GM18498 (cell line): Measurements from ENCODE around the gene CHMP4A.

Experiments
- ATAC-seq: cut with Tn5 transposase; IDR thresholded peaks from one replicate; pipeline ENCODE4 v1.9.1; 2021; ENCODE audit warnings: mild to moderate bottlenecking, moderate library complexity; ENCODE audit not compliant: unreplicated experiment

Gene CHMP4A

DNA sequence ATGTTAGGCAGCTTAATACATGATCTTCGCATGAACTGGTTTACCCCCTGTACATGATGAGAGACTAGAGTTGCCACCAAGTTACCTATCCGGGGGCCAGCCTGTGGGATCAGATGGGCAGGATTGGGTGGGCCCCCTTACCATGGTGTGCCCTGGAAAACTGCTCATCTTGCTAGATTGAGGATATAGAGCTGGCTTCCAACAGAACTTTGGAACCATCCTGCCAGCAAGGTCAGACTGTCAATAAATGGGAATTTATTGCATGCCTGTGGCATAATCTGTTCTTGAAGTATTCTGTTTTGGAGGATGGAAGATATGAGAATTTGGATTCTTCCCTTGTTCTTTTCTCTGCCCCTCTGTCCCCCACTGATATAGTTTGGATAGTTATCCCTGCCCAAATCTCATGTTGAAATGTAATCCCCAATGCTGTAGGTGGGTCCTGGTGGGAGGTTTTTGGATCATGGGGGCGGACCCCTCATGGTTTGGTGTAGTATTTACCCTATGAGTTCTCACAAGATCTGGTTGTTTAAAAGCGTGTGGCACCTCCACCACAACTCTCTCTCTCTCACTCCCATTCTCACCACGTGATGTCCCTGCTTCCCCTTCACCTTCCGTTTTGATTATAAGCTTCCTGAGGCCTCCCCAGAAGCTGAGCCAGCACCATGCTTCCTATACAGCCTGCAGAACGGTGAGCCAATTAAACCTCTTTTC, 14.3 kb downstream of the CHMP4A start:
- no peak for ATAC-seq

DNA sequence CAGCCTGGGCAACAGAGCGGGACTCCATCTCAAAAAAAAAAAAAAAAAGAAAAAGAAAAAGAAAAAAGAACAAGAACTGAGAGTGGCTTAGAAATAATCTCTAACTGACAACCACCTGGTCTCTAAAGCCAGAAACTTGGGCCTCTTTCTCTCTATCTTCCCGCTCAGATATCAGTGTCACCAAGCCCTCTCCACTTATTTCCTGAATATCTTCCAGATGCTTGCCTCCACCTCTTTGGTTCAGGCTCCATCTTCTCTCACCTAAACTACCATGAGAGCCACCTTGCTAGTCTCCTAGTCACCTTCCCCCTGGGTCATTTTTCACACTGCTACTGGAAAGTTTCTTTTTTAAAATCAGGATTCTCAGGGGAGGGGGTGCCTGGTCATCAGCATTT, 16.2 kb downstream of the CHMP4A start:
- no peak for ATAC-seq

DNA sequence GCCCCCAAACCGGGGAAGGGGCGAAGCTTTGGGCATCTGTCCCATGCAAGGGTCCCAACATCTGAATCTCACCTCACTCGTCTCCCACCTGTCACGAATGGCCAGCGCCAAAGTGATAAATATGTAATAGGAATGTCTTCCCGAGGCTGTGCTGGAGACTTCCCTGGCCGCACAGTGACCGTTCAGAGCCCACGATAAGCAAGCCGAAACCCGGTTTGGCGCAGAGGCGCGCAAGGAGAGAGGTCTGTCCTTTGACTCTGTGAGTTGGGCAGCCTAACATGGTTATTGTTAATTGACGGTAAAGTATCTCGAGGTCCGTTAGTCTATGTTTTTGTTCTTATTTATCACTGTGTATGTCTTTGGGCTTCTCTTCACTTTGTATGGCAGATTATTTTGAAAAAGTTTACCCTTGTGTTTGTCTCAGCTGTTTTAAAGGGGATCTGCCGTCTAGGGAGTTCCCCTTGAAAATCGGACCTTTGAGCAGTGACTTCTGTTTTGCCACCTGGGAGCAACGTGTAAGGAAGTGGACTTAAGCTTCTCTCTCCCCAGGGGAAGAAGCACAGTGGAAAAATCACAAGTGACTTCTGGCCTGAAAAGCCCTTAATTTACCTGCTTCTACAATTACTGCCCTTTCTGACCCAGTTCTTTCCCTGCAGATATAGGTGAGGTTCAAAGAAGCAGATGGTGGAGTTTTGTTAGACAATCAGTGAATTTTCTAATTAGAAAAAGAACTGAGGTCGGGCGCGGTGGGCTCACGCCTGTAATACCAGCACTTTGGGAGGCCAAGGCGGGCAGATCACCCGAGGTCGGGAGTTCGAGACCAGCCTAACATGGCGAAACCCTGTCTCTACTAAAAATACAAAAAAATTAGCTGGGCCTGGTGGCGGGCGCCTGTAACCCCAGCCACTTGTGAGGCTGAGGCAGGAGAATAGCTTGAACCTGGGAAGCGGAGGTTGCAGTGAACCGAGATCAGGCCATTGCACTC, 16.9 kb downstream of the CHMP4A start:
- peak; percentile 19 for ATAC-seq

DNA sequence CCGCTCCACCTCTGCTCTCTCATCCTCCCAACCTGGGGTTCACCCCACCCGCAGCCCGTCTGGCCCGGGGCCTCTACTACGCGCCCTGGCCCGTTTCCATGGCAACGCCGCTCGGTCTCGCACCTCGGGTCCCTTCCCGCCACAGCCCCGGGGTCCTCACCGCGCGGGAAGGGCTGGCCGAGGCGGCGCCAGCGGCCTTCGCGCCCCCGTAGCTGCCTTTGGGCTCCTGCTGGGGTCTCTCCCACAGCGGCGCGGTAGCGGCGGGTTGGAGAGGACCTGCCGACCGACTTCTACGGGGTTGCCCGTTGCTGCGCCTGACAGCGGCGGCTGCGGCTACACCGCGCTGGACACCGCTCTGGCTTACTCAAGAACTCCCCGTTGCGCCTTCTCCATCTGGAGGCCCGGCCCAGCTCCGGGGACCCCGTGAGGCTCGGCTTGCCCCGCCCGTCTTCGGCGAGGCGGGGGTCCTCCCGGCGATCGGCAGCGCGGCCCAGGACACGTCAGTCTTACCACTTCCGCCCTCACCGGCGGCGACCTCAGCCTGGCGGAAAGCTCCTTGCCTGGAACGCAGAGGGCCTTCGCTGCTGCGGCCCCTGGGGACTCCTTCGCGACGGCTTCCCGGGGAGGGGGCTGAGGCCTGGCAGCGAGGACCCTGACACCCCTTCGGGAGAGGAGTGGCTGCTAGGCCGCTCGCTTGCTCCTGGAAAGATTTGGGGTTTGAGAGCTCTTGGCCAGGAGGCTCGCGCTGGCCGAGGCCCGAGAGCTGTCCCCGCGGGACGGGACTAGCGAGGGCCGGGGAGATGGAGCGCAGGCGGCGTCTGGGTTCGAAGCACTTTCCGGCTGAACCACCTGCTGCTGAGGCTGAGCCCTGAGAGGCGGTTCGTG, 17.9 kb downstream of the CHMP4A start, which contains the start of gene TM9SF1:
TM9SF1 (minus strand) TSS at position 256 of the 885 bp plus-strand sequence. CDS start 422 bp downstream, outside the sequence.
- ATAC-seq = peak; percentile 92

DNA sequence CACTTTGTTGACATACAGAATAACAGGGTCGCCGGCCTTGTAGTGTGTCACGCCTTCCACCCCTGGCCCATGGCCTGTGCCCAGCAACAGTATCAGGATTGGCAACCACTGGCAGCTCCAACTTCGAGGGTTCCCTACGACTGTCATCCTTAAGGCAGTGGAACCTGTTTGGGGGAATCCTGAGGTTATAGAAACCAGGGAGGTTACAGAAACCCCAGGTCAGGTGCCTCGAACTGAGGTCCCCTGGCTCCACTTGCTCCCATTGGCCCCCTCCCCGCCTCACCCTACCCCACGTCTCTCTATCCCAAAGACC, 18.5 kb downstream of the CHMP4A start:
- no peak for ATAC-seq

DNA sequence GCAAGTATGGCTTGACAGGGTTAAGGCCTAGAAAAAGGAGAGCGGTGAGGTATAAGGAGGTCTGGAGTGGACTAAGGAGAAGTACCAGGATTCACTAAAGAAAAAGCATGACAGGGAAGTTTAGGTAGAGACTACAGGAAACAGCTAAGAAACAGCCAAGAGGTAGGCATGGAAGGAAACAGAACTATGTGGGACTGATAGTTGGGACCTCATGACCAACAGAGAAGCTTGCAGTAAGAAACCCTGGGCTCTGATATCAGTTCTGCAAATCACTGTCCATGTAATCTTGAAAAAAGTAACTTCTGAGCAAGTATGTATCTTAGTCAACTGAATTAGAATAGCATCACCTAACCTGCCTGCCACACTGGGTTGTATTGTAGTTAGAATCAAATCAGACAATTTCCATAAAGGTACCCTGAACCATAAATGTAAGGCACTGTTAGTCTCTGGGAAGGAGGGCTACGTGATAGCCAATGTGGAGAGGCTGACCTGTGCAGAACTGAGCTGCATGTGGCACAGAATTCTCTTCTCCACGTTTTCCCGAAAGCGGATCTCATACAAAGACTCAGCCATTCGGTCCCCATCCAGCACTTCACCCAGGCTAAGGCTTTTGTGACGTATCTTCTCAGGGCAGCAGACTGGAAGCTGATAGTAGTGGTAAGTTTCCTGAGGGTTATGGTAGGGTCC, 19.0 kb downstream of the CHMP4A start:
- no peak for ATAC-seq

DNA sequence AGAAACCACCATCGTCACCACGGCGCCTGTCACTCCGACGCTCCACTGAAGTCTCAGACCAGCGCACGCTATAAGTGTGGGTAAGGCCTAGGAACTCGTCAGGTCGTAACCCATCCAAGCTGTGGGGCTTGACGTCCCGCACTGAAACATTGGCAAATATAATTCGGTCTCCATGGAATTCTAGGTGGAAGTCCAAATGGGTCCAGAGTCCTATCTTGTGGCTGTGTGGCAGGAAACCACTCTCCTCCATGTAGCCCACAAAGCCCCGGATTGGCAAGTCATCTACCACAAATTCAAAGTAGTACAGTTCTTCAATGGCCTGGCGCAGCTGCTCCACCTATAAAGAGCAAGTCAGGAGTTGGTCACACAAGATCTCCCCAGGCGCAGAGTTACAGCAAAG, 20.4 kb downstream of the CHMP4A start:
- no peak for ATAC-seq

DNA sequence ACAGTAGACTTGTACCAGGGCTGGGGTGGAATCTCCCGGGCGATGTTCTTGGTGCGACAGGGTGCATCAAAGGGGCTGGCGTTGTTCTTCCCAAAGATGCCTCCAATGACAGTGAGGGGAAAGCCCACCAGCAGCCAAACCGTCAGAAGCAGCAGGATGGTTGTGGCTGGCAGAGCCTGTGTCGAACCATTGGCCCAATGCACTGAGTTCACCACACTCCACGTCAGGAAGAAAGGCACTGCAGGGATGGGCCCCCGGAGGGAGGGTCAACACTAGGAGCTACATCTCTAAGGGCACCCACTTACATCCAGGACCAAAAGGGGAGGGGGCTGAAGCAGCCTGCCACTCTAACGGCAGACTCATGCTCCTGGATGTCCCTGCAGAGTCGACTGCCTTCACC, 22.9 kb downstream of the CHMP4A start:
- ATAC-seq = no peak

DNA sequence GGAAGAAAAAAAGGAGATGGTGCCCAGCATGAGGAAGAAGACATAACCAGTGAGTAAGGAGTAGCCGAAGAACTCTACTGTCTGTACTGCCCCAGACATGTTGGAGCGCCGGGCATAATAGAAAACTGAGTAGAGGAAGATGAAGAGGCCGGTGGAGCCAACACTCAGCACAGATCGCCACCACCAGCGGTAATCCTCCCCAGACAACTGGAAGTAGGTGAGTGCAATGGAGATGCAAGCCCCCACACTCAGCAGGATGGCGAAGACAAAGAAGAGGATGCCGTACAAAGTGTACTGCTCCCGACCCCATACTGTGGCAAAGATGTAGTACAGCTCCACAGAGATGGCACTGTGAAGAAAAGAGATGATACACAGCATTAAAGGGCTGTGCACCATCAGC, 23.8 kb downstream of the CHMP4A start:
- no peak for ATAC-seq

DNA sequence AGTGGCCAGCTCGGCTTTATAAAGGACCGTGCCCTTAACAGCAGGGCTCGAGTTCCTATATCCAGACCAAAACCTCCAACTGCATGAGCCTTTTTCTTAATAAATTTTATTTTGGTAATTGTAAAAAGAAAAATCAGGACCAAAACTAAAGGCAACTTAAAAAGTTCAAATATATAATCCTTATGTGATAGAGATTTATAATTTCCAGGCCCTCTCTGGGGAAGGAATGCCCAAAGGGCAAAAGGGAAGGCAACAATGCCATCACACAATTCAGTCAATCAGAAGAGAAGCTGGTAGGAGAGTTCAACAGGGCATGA, 24.3 kb downstream of the CHMP4A start:
- no peak for ATAC-seq

DNA sequence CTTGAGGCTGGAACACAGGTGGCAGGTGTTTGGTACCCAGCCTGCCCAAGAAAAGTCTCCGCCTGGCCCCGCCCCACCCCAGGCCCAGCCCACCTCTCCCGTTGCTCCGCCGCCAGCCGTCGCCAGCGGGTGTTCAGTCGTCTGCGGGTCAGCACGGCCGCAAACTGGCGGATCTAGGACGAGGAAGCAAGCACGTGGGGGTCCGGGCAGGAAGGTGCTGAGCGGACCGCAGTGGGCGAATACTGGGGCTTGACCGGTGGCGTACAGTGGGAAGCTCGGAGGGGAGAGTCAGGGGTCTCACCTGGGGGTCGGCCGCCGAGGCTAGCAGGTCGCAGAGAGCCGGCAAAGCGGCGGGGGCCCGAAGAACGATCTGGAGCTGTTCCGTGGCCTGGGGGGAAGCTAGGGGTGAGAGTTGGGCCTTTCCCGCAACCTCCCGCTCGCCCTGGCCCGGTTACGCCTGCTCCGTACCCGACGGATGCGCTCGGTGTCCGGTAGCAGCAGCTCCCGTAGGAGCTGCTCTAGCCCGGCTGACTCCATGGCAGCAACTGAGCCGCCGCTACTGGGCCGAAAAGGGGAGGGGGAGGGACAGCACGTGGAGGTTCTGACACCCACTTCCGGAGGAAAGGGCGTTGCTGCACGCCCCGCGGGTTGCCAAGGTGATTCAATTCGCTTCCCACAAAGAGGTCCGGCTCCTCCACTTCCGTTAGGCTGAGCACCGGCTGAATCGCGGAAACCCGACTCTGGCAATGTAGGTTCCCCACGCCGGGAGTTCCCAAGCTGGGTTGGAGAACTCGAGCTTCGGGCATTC, 24.8 kb downstream of the CHMP4A start, which contains the start of gene IPO4:
IPO4 (minus strand) TSS at position 566 of the 808 bp plus-strand sequence; CDS start at position 537, 29 bp downstream.
- peak; percentile 87 for ATAC-seq

DNA sequence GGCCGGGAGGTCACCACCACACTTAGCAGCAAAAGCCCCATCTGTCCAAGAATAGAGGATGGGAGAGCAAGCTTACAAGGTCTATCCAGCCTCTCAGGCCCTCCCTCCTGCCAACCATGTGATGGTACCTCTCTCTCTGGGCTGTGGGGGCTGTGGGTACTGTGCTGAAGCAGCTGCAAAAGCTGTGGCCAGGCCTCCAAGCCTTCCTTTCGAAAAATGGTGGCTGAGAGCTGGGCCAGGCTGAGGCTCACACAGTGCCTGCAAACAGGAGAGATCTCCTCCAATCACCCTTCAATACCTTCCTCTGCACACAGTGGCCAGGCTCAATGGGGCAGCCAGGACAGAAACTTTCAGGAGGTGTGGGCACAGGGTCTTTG, 25.8 kb downstream of the CHMP4A start:
- no peak for ATAC-seq

DNA sequence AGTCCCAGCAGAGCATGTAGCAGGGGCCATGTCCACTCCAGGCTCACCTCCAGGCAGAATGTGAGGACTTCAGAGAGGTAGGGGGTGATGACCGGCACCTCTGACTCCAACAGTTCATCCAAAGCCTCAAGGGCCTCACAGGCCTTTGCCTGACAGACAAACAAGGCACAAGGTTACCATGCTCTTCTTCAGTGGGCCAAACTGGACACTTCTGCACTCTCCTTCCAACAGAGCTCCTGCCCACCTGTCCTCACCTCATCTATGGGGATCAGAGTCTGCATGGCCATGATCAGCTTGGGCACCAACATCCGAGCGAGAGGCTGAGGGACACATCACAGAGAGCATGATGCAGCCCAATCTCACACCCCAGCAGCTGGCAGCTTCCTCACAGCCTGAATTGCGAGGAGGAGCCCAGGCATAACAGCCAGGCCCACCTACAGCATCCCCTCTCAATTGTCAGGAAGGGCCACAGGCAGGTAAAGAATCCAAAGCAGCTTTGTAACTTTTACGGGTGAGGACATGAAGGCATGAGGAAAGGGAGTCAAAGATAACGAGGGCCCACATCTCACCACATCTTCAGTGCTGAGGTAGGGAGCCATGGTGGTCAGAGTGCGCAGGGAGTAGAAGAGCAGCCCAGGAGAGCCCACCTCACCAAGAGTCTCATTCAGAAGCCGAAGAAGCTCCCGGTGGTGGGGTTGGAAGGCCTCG, 26.3 kb downstream of the CHMP4A start:
- no peak for ATAC-seq

DNA sequence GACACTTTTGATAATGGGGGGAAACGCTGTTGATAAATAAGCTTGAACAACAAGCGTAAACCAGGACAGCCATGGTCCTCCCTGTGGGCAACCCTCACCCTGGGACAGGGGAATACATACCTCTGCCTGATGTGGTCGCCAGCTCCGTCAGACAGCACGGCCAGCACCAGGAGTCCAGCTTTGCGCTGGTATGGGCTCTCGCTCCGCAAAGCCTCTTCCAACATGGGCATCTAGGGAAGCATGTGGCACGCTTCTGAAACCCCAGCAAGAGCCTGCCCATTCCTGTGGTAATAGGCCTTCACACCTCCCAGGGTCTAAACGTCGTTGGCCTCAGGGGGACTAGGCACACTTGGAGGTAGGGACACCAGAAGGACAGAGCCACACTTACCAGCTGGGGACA, 27.5 kb downstream of the CHMP4A start:
- ATAC-seq = no peak

DNA sequence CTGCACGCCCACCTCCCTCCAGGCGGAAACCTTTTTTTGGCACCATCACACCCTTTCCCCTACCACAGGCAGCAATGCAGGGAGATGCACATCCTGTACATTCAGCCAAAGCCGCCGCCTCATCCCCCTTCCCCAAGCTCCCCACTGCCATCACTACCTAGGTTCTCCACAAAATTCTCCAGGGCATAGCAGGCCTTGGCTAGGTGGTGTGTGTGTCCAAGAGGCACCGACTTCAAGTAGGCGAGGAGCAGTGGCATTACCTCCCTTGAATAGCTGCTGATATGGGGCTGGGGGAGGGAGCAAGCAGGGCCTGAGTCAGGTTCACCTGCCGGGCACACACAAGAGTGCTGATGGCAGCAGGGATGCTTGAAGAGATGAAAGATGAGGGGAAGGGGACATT, 28.3 kb downstream of the CHMP4A start:
- no peak for ATAC-seq

DNA sequence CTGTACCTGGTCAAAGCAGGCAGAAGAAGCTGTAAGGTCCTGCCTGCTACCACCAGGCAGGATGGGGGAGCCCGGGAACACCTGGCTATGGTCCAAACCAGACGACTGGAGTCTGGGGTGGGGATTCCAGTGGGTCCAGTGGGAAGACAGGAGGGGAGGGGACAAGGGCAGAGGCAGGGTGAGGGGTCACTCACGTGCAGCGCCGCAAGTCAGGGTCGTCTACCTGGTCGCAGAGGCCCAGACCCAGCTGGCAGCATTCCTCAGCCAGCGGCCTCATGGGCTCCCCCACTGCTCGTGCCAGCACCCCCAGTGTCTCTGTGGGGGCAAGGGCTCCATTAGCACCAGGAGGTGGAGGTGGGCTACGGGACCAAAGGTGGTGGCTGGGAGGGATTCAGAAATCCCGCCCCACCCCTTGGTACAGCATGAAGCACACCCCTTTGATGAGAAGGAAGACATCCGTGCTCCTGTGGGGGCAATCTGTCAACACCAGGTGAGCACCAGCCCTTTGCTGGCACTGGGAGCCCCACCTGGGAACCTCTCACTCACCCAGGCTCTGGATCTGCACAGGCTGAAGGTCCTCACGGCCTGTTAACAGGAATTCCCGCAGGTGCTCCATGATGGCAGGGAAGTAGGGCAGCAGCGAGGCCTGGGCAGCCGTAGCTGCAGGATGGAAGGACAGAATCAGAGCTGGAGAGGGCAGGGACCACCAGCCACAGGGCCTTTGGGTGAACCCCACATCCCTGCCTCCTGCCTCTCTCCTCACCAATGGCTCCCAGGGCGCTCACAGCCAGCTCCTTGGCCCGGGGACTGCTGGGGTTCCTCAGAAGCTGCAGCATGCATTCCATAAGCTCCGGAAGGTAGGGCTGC, 29.0 kb downstream of the CHMP4A start:
- ATAC-seq = no peak

DNA sequence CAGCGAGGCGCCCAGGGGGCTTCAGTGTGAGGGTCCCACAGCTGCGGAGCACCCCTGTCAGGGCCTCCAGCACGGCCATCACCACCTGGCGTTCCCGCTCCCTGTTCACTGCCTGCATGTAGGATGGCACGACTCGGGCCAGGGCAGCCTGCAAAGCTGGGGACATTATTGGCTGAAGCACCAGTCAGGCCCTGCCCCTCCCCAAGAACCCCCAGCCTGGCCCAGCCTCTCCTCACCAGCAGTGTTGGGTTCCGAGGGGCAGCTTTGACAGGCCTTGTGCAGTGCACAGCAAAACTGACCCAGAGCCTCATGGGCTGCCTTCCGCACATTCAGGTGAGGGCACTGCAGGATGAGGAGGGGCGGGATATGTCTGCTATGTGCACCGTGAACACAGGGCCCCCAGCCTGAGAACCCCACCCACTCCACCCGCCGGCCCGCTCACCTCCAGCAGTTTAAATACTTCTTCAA, 30.2 kb downstream of the CHMP4A start:
- ATAC-seq = no peak
